DOHH2 (cell line): ENCODE measurements around the gene FAM168B.
"Not testable (repeated sequence)": the region's sequence is repeated elsewhere in the genome, so short reads cannot be mapped to it uniquely, and the experiment has no call there.

Experiments
- CTCF ChIP-seq: fragments of 200-600 bp; sonication (generic); IDR thresholded peaks from one replicate; pipeline ENCODE4 v1.5.1; 2014; ENCODE audit warnings: antibody characterized with exemption, mild to moderate bottlenecking, low read depth, low read length; ENCODE audit not compliant: poor library complexity, severe bottlenecking
- EZH2phosphoT487 ChIP-seq: fragments of 200-600 bp; sonication (generic); IDR thresholded peaks from 2 replicates; pipeline ENCODE4 v1.6.1; 2017; ENCODE audit warnings: borderline replicate concordance, mild to moderate bottlenecking, antibody characterized with exemption, low read length, moderate library complexity, mixed read lengths

GRCh38 chr2:131075578-131075977, 17.7 kb downstream of the FAM168B start:
- TF ChIP-seq CTCF, EZH2phosphoT487: not testable (repeated sequence)
